Fibroblast of skin of back (primary cell): Measurements from ENCODE around the gene ZNF385B.

Experiments
- DNase-seq: peaks from one replicate; pipeline ENCODE4 v3.0.0-alpha.2; 2013

ZNF385B gene

DNA sequence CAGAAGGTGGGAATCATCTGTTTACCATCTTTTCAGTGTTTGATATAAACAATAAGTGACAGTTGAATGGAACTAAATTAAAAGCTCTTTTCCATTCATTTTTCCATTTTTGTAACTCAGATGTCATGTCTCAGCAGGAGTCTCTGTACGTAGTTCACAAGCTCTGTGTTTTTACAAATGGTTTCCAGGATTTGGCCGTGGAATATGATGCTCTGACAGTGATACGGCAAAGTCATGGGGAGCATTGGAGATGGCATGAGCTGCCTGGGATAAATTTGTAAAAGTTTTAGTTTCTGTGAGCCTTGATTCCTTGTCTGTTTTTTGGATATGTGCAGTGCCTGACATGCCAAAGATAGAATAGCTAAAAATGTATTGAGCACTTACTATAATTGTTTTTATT is 428.7 kb downstream of the ZNF385B start:
- no peak for DNase-seq

GRCh38 chr2:179429597-179429996 is 431.8 kb downstream of the ZNF385B start:
- DNase-seq, result no peak

DNA sequence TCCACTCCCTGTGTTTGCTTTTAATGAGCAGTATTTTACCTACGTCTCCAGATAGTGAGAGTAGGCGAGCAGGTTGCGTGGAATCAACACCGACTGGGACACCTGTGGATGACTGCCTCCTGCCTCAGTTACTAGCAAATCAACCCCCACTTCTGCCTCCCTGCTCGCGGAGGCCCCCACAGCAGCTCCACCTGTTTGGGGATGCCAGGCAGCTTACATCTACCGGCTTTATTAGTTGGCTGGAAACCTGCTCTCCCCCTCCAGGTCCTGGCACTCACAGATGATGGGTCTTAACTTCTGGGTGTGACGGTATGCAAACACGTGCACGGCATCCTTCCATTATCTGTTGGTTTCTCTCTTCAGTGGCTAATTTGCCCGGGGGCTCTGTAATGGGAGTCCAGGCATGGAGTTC is 432.3 kb downstream of the ZNF385B start:
- no peak for DNase-seq

- DNase-seq, result no peak
Measured at GRCh38 chr2:179428649-179429048, 432.8 kb downstream of the ZNF385B start.

- DNase-seq, result no peak
Measured at GRCh38 chr2:179427065-179427464, 434.3 kb downstream of the ZNF385B start.

GRCh38 chr2:179424571-179424970 is 436.8 kb downstream of the ZNF385B start:
- DNase-seq, result no peak

- DNase-seq, result peak; percentile 57
Measured at GRCh38 chr2:179422037-179422643, 439.3 kb downstream of the ZNF385B start.

GRCh38 chr2:179417436-179417949 is 443.9 kb downstream of the ZNF385B start:
- DNase-seq, result no peak

DNA sequence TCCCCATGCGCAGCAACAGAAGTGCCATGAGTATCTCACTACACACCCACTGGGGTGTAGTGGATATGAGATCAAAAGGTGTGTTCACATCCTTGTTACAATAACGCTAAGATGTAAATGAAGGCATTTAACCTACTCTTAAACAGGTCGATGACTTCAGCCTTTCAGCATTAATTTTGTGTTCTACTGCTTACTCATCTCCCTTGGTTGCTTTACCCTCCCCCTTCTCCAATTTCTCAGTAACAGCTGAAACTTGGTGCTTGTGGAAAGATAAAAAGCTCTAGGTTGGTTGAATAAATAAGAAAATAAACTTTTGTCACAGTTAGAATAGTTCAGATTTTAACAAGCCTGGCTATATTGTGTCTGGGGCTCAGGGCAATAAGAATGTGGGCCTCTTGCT is 449.3 kb downstream of the ZNF385B start:
- DNase-seq, result peak; percentile 6

DNA sequence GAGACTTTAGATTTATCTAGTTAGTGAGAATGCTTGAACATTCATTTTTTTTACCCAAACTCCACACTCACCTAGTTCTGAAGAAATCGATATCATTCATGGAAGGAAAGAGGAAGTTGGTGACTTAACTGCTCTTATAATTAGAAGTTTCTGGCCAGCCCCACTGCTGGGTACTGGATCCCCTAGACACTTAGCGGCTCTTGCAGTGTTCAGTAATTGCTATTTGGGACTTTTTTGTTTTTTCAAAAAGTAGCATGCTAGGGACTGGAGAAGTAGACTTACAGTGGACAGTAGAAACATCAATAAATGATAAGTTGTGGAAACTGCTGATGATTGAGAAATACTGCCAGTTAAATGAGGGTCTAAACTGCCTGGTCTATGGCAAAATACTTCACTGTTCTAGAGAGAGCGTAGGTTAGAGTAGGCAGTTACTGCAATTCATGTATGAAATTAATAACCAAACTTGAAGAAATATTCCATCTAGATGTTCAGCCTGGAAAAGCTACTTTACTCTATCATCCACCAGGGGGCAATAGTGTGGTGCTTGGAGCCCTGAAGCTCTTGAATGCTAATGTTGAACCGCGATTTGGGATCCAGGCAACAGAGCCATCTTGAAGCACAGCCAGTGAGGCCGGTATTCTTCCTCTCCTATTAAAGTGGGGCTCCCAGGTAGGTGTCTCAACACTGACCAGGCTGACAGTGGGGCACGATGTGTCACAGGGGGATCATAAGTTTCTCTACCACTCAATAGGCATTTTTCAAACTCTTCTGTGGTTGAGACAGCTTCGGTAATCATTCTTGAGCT is 450.7 kb downstream of the ZNF385B start:
- peak; percentile 60 for DNase-seq

GRCh38 chr2:179403624-179404023 is 457.8 kb downstream of the ZNF385B start:
- no peak for DNase-seq

- DNase-seq, result peak; percentile 51
Measured at GRCh38 chr2:179393481-179393880, 467.9 kb downstream of the ZNF385B start.
